HepG2 (cell line): ENCODE measurements around the gene FGF14. TPM values are rescaled to one million over a fixed set of nuclear protein-coding genes. Genes with fewer than 3 reads are reported as not detected.

Experiments used
- ATAC-seq: fragments of 200-7000 bp; cut with Tn5 transposase; 3 replicates; pipeline ENCODE4 v1.9.1; 2020; ENCODE audit warnings: mild to moderate bottlenecking, moderate library complexity
- BruUV-seq: library from RNA; stranded (reverse); fragments of 400-500 nt; replicated peaks from 2 replicates; lab custom pipeline; 2021; lab: Mats Ljungman, UMichigan
- CTCF ChIA-PET: fragments of 300-600 bp; formaldehyde crosslinking; extraction: SDS; loops from one replicate; lab custom pipeline; 2021; ENCODE audit warnings: low total read pairs, inconsistent platforms, low intra/inter-chr PET ratio; lab: Yijun Ruan, JAX
- POLR2A ChIA-PET: fragments of 350-600 bp; sonication (Branson Sonifier 250); formaldehyde crosslinking; loops from one replicate; lab custom pipeline; 2020; ENCODE audit warnings: antibody characterized with exemption, inconsistent platforms; lab: Yijun Ruan, JAX
- DNase-seq: peaks from one replicate; pipeline ENCODE4 v3.0.0-alpha.2; 2015; ENCODE audit warnings: low spot score
- FAIRE-seq: peaks from 3 replicates; lab custom pipeline; 2011; peaks lifted over from hg19 to GRCh38; lab: Jason Lieb, UNC
- H2AFZ ChIP-seq: one replicate; pipeline ENCODE4 v1.6.1; 2011; ENCODE audit warnings: low read length, inconsistent platforms
- H3K27ac ChIP-seq: fragments of 300-600 bp; 3 replicates; pipeline ENCODE4 v1.8.0; 2011; ENCODE audit warnings: mixed run types, mild to moderate bottlenecking, mixed read lengths, low read length, inconsistent platforms; ENCODE audit not compliant: insufficient read depth; ENCODE audit errors: extremely low read length
- H3K27me3 ChIP-seq, 2 experiments: fragments of 200-600 bp in 1 of 2; 2 replicates in 1 of 2; 3 replicates in 1 of 2; pipeline versions ENCODE4 v1.6.0 to v1.8.0; 2011; ENCODE audit warnings: low read length in 2 of 2, mild to moderate bottlenecking in 2 of 2, moderate library complexity in 2 of 2, inconsistent platforms in 1 of 2; ENCODE audit not compliant: insufficient read depth in 2 of 2, control insufficient read depth in 1 of 2
- H3K36me3 ChIP-seq, 2 experiments: fragments of 200-600 bp in 1 of 2; replicated peaks in 1 of 2; 2 replicates in 1 of 2; 3 replicates in 1 of 2; pipeline versions ENCODE4 v1.5.1 to v1.8.0; 2011; ENCODE audit warnings: low read length in 2 of 2, inconsistent platforms in 1 of 2; ENCODE audit not compliant: insufficient read depth in 2 of 2, control insufficient read depth in 1 of 2
- H3K4me1 ChIP-seq: 2 replicates; pipeline ENCODE4 v1.5.1; 2012; ENCODE audit warnings: low read length, inconsistent platforms; ENCODE audit not compliant: insufficient read depth
- H3K4me2 ChIP-seq: 2 replicates; pipeline ENCODE4 v1.6.0; 2011; ENCODE audit warnings: low read depth, low read length, inconsistent platforms
- H3K4me3 ChIP-seq, 3 experiments: fragments of 200-600 bp in 1 of 3; sonication (generic), shearing (Covaris generic) in 1 of 3; replicated peaks in 1 of 3; 2 replicates each; pipeline ENCODE4 v1.5.1; 2011 to 2016; ENCODE audit warnings: low read length in 3 of 3, inconsistent platforms in 2 of 3, low read depth in 2 of 3, mild to moderate bottlenecking in 2 of 3, control low read depth in 1 of 3, mixed read lengths in 1 of 3; ENCODE audit not compliant: insufficient read depth in 1 of 3
- H3K79me2 ChIP-seq: one replicate; pipeline ENCODE4 v1.6.1; 2011; ENCODE audit warnings: low read length, inconsistent platforms; ENCODE audit not compliant: insufficient read depth
- H3K9ac ChIP-seq: 2 replicates; pipeline ENCODE4 v1.6.0; 2011; ENCODE audit warnings: mild to moderate bottlenecking, low read depth, low read length, inconsistent platforms; ENCODE audit not compliant: insufficient read depth
- H3K9me3 ChIP-seq: 2 replicates; pipeline ENCODE4 v1.5.1; 2012; ENCODE audit warnings: mild to moderate bottlenecking, low read length
- H4K20me1 ChIP-seq: 2 replicates; pipeline ENCODE4 v1.6.0; 2011; ENCODE audit warnings: inconsistent platforms, mild to moderate bottlenecking, low read length, moderate library complexity; ENCODE audit not compliant: insufficient read depth
- AFF4 ChIP-seq: sonication (generic); formaldehyde crosslinking; IDR thresholded peaks from 2 replicates; pipeline ENCODE4 v1.4.0; 2020; ENCODE audit warnings: missing genetic modification reagents
- CENPBD1 ChIP-seq: sonication (generic); formaldehyde crosslinking; IDR thresholded peaks from 2 replicates; pipeline ENCODE4 v1.8.0; 2022; ENCODE audit warnings: missing genetic modification reagents, low read depth, mild to moderate bottlenecking, borderline replicate concordance
- IKZF5 ChIP-seq: IDR thresholded peaks from 2 replicates; pipeline ENCODE4 v1.6.1; 2018; ENCODE audit warnings: missing genetic modification reagents, mild to moderate bottlenecking, missing compliant biosample characterization
- KDM5B ChIP-seq: sonication (generic); formaldehyde crosslinking; IDR thresholded peaks from 2 replicates; pipeline ENCODE4 v1.4.0; 2020; ENCODE audit warnings: missing genetic modification reagents, mild to moderate bottlenecking, borderline replicate concordance
- REL ChIP-seq: sonication (generic); formaldehyde crosslinking; conservative IDR thresholded peaks from 2 replicates; pipeline ENCODE4 v1.8.0; 2022; ENCODE audit warnings: mild to moderate bottlenecking, missing genetic modification reagents, moderate library complexity
- U2AF2 ChIP-seq: fragments of 200-400 bp; formaldehyde crosslinking; IDR thresholded peaks from 2 replicates; pipeline ENCODE4 v1.6.1; 2017; ENCODE audit warnings: low read depth, mild to moderate bottlenecking, low read length
- ZNF331 ChIP-seq: sonication (generic); formaldehyde crosslinking; IDR thresholded peaks from 2 replicates; pipeline ENCODE4 v1.4.0; 2020; ENCODE audit warnings: missing genetic modification reagents
- ZNF350 ChIP-seq: sonication (generic); formaldehyde crosslinking; IDR thresholded peaks from 2 replicates; pipeline ENCODE4 v1.4.0; 2020; ENCODE audit warnings: mild to moderate bottlenecking, low read depth, missing genetic modification reagents, borderline replicate concordance
- ZNF782 ChIP-seq: sonication (generic); formaldehyde crosslinking; IDR thresholded peaks from 2 replicates; pipeline ENCODE4 v1.4.0; 2020; ENCODE audit warnings: missing genetic modification reagents, mild to moderate bottlenecking, borderline replicate concordance
- WGBS: methylation state at CpG from one replicate; pipeline ENCODE4 v1.1.6; 2017; ENCODE audit warnings: low lambda C conversion rate; 5-methylcytosine and 5-hydroxymethylcytosine counted together
- in situ Hi-C: cut with HindIII; loops from 2 replicates; pipeline ENCODE4 v1.10.0; 2017; ENCODE audit warnings: low pct_unique_long_range_greater_than_20kb; ENCODE audit not compliant: extremely low pct_ligation_motif_present
- intact Hi-C: fragments of 100-400 bp; cut with micrococcal nuclease; formaldehyde crosslinking; loops from one replicate; pipeline ENCODE4 v1.10.0; 2022; ENCODE audit not compliant: unreplicated experiment
- polyA plus RNA-seq, 8 experiments: library from polyadenylated mRNA; depleted of rRNA in 3 of 8; stranded (reverse) in 7 of 8; unstranded in 1 of 8; fragments of >200 nt; fragmentation: Illumina TruSeq in 4 of 8; extraction: Trizol in 4 of 8; gene quantifications; 2 replicates each; pipeline versions ENCODE4 v1.2.1 to v1.2.3, GENCODE V29; 2011 to 2016; ENCODE audit warnings: low read depth in 4 of 8, missing spikeins in 1 of 8, mixed read lengths in 1 of 8; ENCODE audit not compliant: insufficient read depth in 1 of 8
- total RNA-seq, 5 experiments: library from RNA; depleted of rRNA; stranded (reverse); fragments of >200 nt; fragmentation: Illumina TruSeq; extraction: Trizol; gene quantifications; 2 replicates each; pipeline ENCODE4 v1.2.3, GENCODE V29; 2016; ENCODE audit warnings: low read depth in 1 of 5

The FGF14 gene
- total and polyA plus RNA-seq, 2 of the 13 experiments (the other 11 are each of a cell fraction or from before 2014, with no cell fraction given): not detected

DNA sequence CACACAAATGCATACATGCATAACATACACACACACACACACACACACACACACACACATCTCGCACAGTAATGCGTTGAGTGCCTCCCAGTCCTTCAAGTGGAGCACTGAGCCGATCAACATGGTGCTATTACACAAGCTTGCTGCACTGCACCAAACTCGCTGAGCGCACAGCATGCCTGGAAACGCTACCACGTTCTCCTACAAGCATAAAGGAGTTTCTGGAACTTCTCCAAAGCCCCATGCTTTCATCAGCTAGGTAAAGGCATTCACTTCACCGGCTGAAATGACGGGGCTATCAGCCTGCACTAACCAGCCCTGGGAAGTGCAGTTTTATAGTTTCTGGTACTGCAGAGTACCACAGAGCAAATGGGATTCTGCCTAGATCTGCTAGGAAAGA, 92.7 kb downstream of the FGF14 start:
- no peak for FAIRE-seq
- H3K36me3 ChIP-seq: no peaks in the 10 kb centered on the region

More for the DNA sequence above, 92.7 kb downstream of the FGF14 start:
- Histone ChIP-seq H3K9me3 (no peaks in the 10 kb centered on the region), H3K27ac (no peak overlapping the region), H3K9ac (no peak overlapping the region), H3K4me2 (no peak overlapping the region), H3K4me1 (no peaks in the 10 kb centered on the region), H4K20me1 (no peaks in the 10 kb centered on the region), H3K27me3 (peaks cover 0 to 7% of the 10 kb centered on the region in 2 experiments; a peak in 1 of 5 replicates), H2AFZ (no peak overlapping the region)
- ChIA-PET POLR2A (no interaction called here), CTCF (no interaction called here)
- DNase-seq (no peak), ATAC-seq (no peak)
- no TSS peak for BruUV-seq
- 2% methylated on average over 9 of the region's 9 CpGs for WGBS
- in situ Hi-C loops: no loop called here
- intact Hi-C loops: no loop called here
- TF ChIP-seq ZNF331 (no peak), CENPBD1 (CRISPR knock-in tag) (no peak), AFF4 (no peak), IKZF5 (no peak), ZNF350 (CRISPR knock-in tag) (no peak), ZNF782 (CRISPR knock-in tag) (no peak), KDM5B (CRISPR knock-in tag) (no peak), REL (CRISPR knock-in tag) (no peak), U2AF2 (no peak)
- TF ChIP-seq, all 625 proteins: peak for 0
- Histone ChIP-seq H3K79me2 (no peaks in the 10 kb centered on the region), H3K4me3 (no peak overlapping the region)
